NCI-H128 (cell line): ENCODE results near the gene EPX.
"Not testable (repeated sequence)": the region's sequence is repeated elsewhere in the genome, so short reads cannot be mapped to it uniquely, and the experiment has no call there.

Experiments
- DNase-seq: peaks from one replicate; lab custom pipeline; 2025; ENCODE audit not compliant: unreplicated experiment; lab: John Stamatoyannopoulos, UW

EPX gene

GRCh38 chr17:58192612-58193011 lies at the start of gene EPX:
Gene EPX, plus strand, starts transcription at chr17:58192726. Its CDS starts 121 bp downstream, at chr17:58192847.
- DNase-seq, result no peak

GRCh38 chr17:58143335-58143734 lies 49.2 kb upstream of the EPX start:
- DNase-seq, result not testable (repeated sequence)

GRCh38 chr17:58144801-58145200 lies 47.7 kb upstream of the EPX start:
- DNase-seq, result no peak

GRCh38 chr17:58147930-58148434 lies 44.5 kb upstream of the EPX start, which contains the start of gene OR4D1:
Gene OR4D1, plus strand, starts transcription at chr17:58148384. Its CDS starts 6,770 bp downstream, at chr17:58155154.
- no peak for DNase-seq

- no peak for DNase-seq
Measured at GRCh38 chr17:58148609-58149008, 43.9 kb upstream of the EPX start.

GRCh38 chr17:58150394-58150793 lies 42.1 kb upstream of the EPX start:
- no peak for DNase-seq

GRCh38 chr17:58153046-58153445 lies 39.5 kb upstream of the EPX start:
- DNase-seq, result no peak

- no peak for DNase-seq
Measured at GRCh38 chr17:58153671-58154070, 38.9 kb upstream of the EPX start.

- no peak for DNase-seq
Measured at GRCh38 chr17:58156839-58157803, 35.4 kb upstream of the EPX start.

GRCh38 chr17:58158181-58158580 lies 34.3 kb upstream of the EPX start:
- no peak for DNase-seq

- DNase-seq, result no peak
Measured at GRCh38 chr17:58161566-58161965, 31.0 kb upstream of the EPX start.

- DNase-seq, result no peak
Measured at GRCh38 chr17:58165981-58166380, 26.5 kb upstream of the EPX start.

- DNase-seq, result no peak
Measured at GRCh38 chr17:58166682-58167081, 25.8 kb upstream of the EPX start, which contains the start of gene OR4D2. Gene OR4D2, plus strand, starts transcription at chr17:58166982. Its CDS starts 2,674 bp downstream, at chr17:58169656.

GRCh38 chr17:58170622-58171021 lies 21.9 kb upstream of the EPX start:
- no peak for DNase-seq

GRCh38 chr17:58172369-58173071 lies 20.0 kb upstream of the EPX start:
- no peak for DNase-seq

- DNase-seq, result no peak
Measured at GRCh38 chr17:58174871-58175270, 17.7 kb upstream of the EPX start.

- no peak for DNase-seq
Measured at GRCh38 chr17:58176200-58176599, 16.3 kb upstream of the EPX start.

- no peak for DNase-seq
Measured at GRCh38 chr17:58181796-58182195, 10.7 kb upstream of the EPX start.

GRCh38 chr17:58183514-58183913 lies 9.0 kb upstream of the EPX start:
- no peak for DNase-seq

GRCh38 chr17:58184308-58184985 lies 8.1 kb upstream of the EPX start:
- no peak for DNase-seq
